SK-N-SH (cell line): ENCODE data around the gene RERG.

Experiments used
- CTCF ChIP-seq: fragments of 200-600 bp; sonication (generic); IDR thresholded peaks from 2 replicates; pipeline ENCODE4 v1.6.1; 2017; ENCODE audit warnings: antibody characterized with exemption, mild to moderate bottlenecking, moderate library complexity
- EP300 ChIP-seq, 2 experiments: IDR thresholded peaks; 2 replicates each; pipeline versions ENCODE4 v1.4.0 to v1.6.1; 2012; ENCODE audit warnings: borderline replicate concordance in 1 of 2, low read depth in 1 of 2, low read length in 1 of 2
- POLR2AphosphoS5 ChIP-seq: IDR thresholded peaks from 2 replicates; pipeline ENCODE4 v1.6.1; 2012; ENCODE audit warnings: low read depth, low read length
- SIN3A ChIP-seq: IDR thresholded peaks from 2 replicates; pipeline ENCODE4 v1.6.1; 2012; ENCODE audit warnings: low read depth, mild to moderate bottlenecking, low read length, moderate library complexity, borderline replicate concordance
- YY1 ChIP-seq: IDR thresholded peaks from 2 replicates; pipeline ENCODE4 v1.4.0; 2012; ENCODE audit warnings: low read depth, mild to moderate bottlenecking

- no peak for TF ChIP-seq EP300 (IDR thresholded peaks at IDR 0.05; ENCODE audit: borderline replicate concordance in 1 of 2, low read depth in 1 of 2, low read length in 1 of 2)
- no peak for TF ChIP-seq POLR2AphosphoS5
- TF ChIP-seq CTCF, result no peak; the same call in 1 of the 2 replicates
- TF ChIP-seq YY1, result no peak
- TF ChIP-seq SIN3A, result no peak
Observed at GRCh38 chr12:15172060-15172822, 49.0 kb downstream of the RERG start.
